GM18868 (cell line): ENCODE results near the gene CARD6.
"Not testable (repeated sequence)": the region's sequence is repeated elsewhere in the genome, so short reads cannot be mapped to it uniquely, and the experiment has no call there.

Experiments used
- ATAC-seq: cut with Tn5 transposase; IDR thresholded peaks from one replicate; pipeline ENCODE4 v1.9.1; 2021; ENCODE audit warnings: mild to moderate bottlenecking, moderate library complexity; ENCODE audit not compliant: unreplicated experiment

Gene CARD6

GRCh38 chr5:40873286-40873880 is 32.2 kb downstream of the CARD6 start:
- no peak for ATAC-seq

GRCh38 chr5:40875958-40876357 is 34.8 kb downstream of the CARD6 start:
- no peak for ATAC-seq

- no peak for ATAC-seq
Measured at GRCh38 chr5:40877371-40877988, 36.3 kb downstream of the CARD6 start.

- ATAC-seq, result peak; percentile 70
Measured at GRCh38 chr5:40879163-40879942, 38.2 kb downstream of the CARD6 start.

GRCh38 chr5:40882291-40882690 is 41.1 kb downstream of the CARD6 start:
- ATAC-seq, result no peak

- ATAC-seq, result not testable (repeated sequence)
Measured at GRCh38 chr5:40883051-40883450, 41.9 kb downstream of the CARD6 start.

GRCh38 chr5:40895440-40896425 is 54.6 kb downstream of the CARD6 start:
- ATAC-seq, result not testable (repeated sequence)

- peak; percentile 91 for ATAC-seq
Measured at GRCh38 chr5:40904205-40904993, 63.2 kb downstream of the CARD6 start.

GRCh38 chr5:40904994-40905306 is 63.8 kb downstream of the CARD6 start:
- no peak for ATAC-seq

- no peak for ATAC-seq
Measured at GRCh38 chr5:40906351-40906751, 65.2 kb downstream of the CARD6 start.

- ATAC-seq, result no peak
Measured at GRCh38 chr5:40909264-40909663, 68.1 kb downstream of the CARD6 start, which contains the start of gene C7. Gene C7, plus strand, starts transcription at chr5:40909497. Its CDS starts 114 bp downstream, at chr5:40909611.

GRCh38 chr5:40909723-40910122 is 68.6 kb downstream of the CARD6 start:
- no peak for ATAC-seq
